B cell (primary cell): ENCODE data around the gene FAM200A. TPM values are rescaled to one million over a fixed set of nuclear protein-coding genes. Genes with fewer than 3 reads are reported as not detected.

Experiments used
- ATAC-seq: fragments of 200-7000 bp; cut with Tn5 transposase; one replicate; pipeline ENCODE4 v1.10.0; 2021; ENCODE audit warnings: low read depth, mild to moderate bottlenecking, moderate number of reproducible peaks, moderate library complexity
- CTCF ChIA-PET: fragments of 350-600 bp; sonication (Branson Sonifier 250); formaldehyde crosslinking; loops from one replicate; lab custom pipeline; 2021; ENCODE audit warnings: antibody characterized with exemption, inconsistent platforms; lab: Charles Lee
- POLR2A ChIA-PET: fragments of 350-600 bp; sonication (Branson Sonifier 250); formaldehyde crosslinking; loops from one replicate; lab custom pipeline; 2021; ENCODE audit warnings: antibody characterized with exemption; lab: Charles Lee
- DNase-seq: peaks from one replicate; pipeline ENCODE4 v3.0.0; 2013
- H2AFZ ChIP-seq: 2 replicates; pipeline ENCODE4 v1.6.1; 2012; ENCODE audit warnings: mild to moderate bottlenecking, low read depth, low read length; ENCODE audit not compliant: insufficient read depth, poor library complexity, severe bottlenecking
- H3K27ac ChIP-seq, 2 donors: 1 replicate in 1 of 2; 2 replicates in 1 of 2; pipeline ENCODE4 v1.5.1; 2012 to 2013; ENCODE audit warnings: low read length in 2 of 2, mild to moderate bottlenecking in 2 of 2, moderate library complexity in 1 of 2
- H3K27me3 ChIP-seq, 4 experiments: fragments of 200-600 bp in 1 of 4; sonication (generic) in 1 of 4; replicated peaks in 1 of 4; 1 replicate in 2 of 4; 2 replicates in 2 of 4; pipeline versions ENCODE4 v1.6.1 to v1.7.0; 2013 to 2016; ENCODE audit warnings: low read length in 3 of 4, mild to moderate bottlenecking in 2 of 4, mixed read lengths in 1 of 4, moderate library complexity in 1 of 4; ENCODE audit not compliant: insufficient read depth in 4 of 4, control insufficient read depth in 3 of 4; ENCODE audit errors: control extremely low read depth in 1 of 4
- H3K36me3 ChIP-seq, 2 experiments: replicated peaks in 1 of 2; 1 replicate in 1 of 2; 2 replicates in 1 of 2; pipeline versions ENCODE4 v1.6.1 to v1.7.1; 2013; ENCODE audit warnings: low read length in 1 of 2; ENCODE audit not compliant: insufficient read depth in 2 of 2, control insufficient read depth in 1 of 2; ENCODE audit errors: control extremely low read depth in 1 of 2, extremely low read depth in 1 of 2
- H3K4me1 ChIP-seq, 2 donors: fragments of 200-600 bp in 1 of 2; sonication (generic) in 1 of 2; 1 replicate in 1 of 2; 2 replicates in 1 of 2; pipeline versions ENCODE4 v1.5.1 to v1.6.1; 2013 to 2017; ENCODE audit warnings: low read length in 2 of 2; ENCODE audit not compliant: control insufficient read depth in 2 of 2, insufficient read depth in 2 of 2
- H3K4me2 ChIP-seq: replicated peaks from 2 replicates; pipeline ENCODE3; 2012; ENCODE audit warnings: mild to moderate bottlenecking, low read depth, low read length; ENCODE audit not compliant: poor library complexity, severe bottlenecking
- H3K4me3 ChIP-seq, 5 experiments: fragments of 200-600 bp in 1 of 5; sonication (generic) in 1 of 5; 1 replicate in 3 of 5; 2 replicates in 2 of 5; pipeline versions ENCODE4 v1.5.1 to v1.7.0; 2011 to 2016; ENCODE audit warnings: low read length in 4 of 5, mild to moderate bottlenecking in 4 of 5, low read depth in 2 of 5, control low read depth in 1 of 5, moderate library complexity in 1 of 5; ENCODE audit not compliant: insufficient read depth in 1 of 5; ENCODE audit errors: control extremely low read depth in 1 of 5, extremely low read depth in 1 of 5
- H3K79me2 ChIP-seq: fragments of 200-600 bp; sonication (generic); one replicate; pipeline ENCODE4 v1.6.0; 2016; ENCODE audit warnings: low read length; ENCODE audit not compliant: control insufficient read depth, insufficient read depth
- H3K9ac ChIP-seq: fragments of 200-600 bp; sonication (generic); 2 replicates; pipeline ENCODE4 v1.6.1; 2017; ENCODE audit warnings: mild to moderate bottlenecking, low read length, moderate library complexity
- H3K9me3 ChIP-seq, 3 donors: one replicate each; pipeline versions ENCODE4 v1.6.1 to v1.7.1; 2013; ENCODE audit warnings: low read length in 2 of 3; ENCODE audit not compliant: control insufficient read depth in 2 of 3, insufficient read depth in 1 of 3; ENCODE audit errors: control extremely low read depth in 1 of 3
- H4K20me1 ChIP-seq: 2 replicates; pipeline ENCODE4 v1.6.0; 2012; ENCODE audit warnings: mild to moderate bottlenecking, low read length; ENCODE audit not compliant: insufficient read depth, control insufficient read depth, poor library complexity, severe bottlenecking
- H3K27ac Mint-ChIP-seq: one replicate; pipeline ENCODE4 v1.8.0; 2021; ENCODE audit warnings: mixed read lengths
- H3K27me3 Mint-ChIP-seq: one replicate; pipeline ENCODE4 v1.8.0; 2021; ENCODE audit warnings: mixed read lengths
- H3K4me1 Mint-ChIP-seq: one replicate; pipeline ENCODE4 v1.8.0; 2021; ENCODE audit warnings: mixed read lengths
- H3K4me3 Mint-ChIP-seq: one replicate; pipeline ENCODE4 v1.8.0; 2021; ENCODE audit warnings: mixed read lengths
- H3K9me3 Mint-ChIP-seq: one replicate; pipeline ENCODE4 v1.8.0; 2022; ENCODE audit warnings: mixed read lengths; ENCODE audit not compliant: insufficient read depth
- CTCF ChIP-seq: fragments of 200-600 bp; IDR thresholded peaks from one replicate; pipeline ENCODE4 v1.8.0; 2022; ENCODE audit warnings: antibody characterized with exemption, mild to moderate bottlenecking
- EZH2 ChIP-seq: IDR thresholded peaks from 2 replicates; pipeline ENCODE4 v1.6.1; 2012; ENCODE audit warnings: borderline replicate concordance, low read depth, mild to moderate bottlenecking, moderate library complexity, low read length; ENCODE audit not compliant: insufficient read depth, poor library complexity, severe bottlenecking
- WGBS: methylation state at CpG from one replicate; pipeline ENCODE4 v1.1.5; 2013; ENCODE audit warnings: missing lambda C conversion rate; ENCODE audit not compliant: insufficient coverage; 5-methylcytosine and 5-hydroxymethylcytosine counted together
- intact Hi-C: fragments of 100-400 bp; cut with micrococcal nuclease; formaldehyde crosslinking; loops from one replicate; pipeline ENCODE4 v1.10.0; 2022
- polyA plus RNA-seq: library from polyadenylated mRNA; depleted of rRNA; stranded (reverse); fragments of >200 nt; gene quantifications from 2 replicates; pipeline ENCODE4 v1.2.3, GENCODE V29; 2012
- total RNA-seq, 2 donors: library from RNA; stranded (reverse); fragments of 120-200 nt in 1 of 2; gene quantifications; 1 replicate in 1 of 2; 2 replicates in 1 of 2; pipeline versions ENCODE4 v1.2.3 to v1.2.4, GENCODE V29; 2013 to 2022

The FAM200A gene
- total and polyA plus RNA-seq, 2 donors (not counting 1 experiment from before 2014, with no cell fraction given), result 2.1 to 11.9 TPM

GRCh38 chr7:99497766-99498545 is 54.0 kb downstream of the FAM200A start:
- Mint-ChIP-seq H3K27ac (peak overlapping the region; percentile 72), H3K4me1 (peaks cover 33% of the 10 kb centered on the region), H3K9me3 (peaks cover 6% of the 10 kb centered on the region), H3K27me3 (no peaks in the 10 kb centered on the region), H3K4me3 (peak overlapping the region; percentile 92)
- peaks cover 3 to 41% of the 10 kb centered on the region in 2 experiments for H3K36me3 ChIP-seq
- H3K4me1 ChIP-seq, result peaks cover 22 to 25% of the 10 kb centered on the region in 2 donors
- peaks cover 72% of the 10 kb centered on the region for H3K79me2 ChIP-seq
- TF ChIP-seq EZH2 (no peak), CTCF (no peak)
- peak overlapping the region in 1 of 2 donors; percentile 46 for H3K27ac ChIP-seq
- no peaks in the 10 kb centered on the region for H3K27me3 ChIP-seq
- ChIA-PET CTCF (interaction anchor here (0.8 kb wide), 1 partner anchor 54 kb away, joined by 3 read pairs; the partner anchor contains the start of gene FAM200A), POLR2A (interaction anchor here (0.9 kb wide), 1 partner anchor 62 kb away, joined by 4 read pairs; no protein-coding TSS in a partner anchor)
- intact Hi-C loops, result no loop called here
- peaks cover 48% of the 10 kb centered on the region for H4K20me1 ChIP-seq
- DNase-seq (no peak), ATAC-seq (no peak)
- H2AFZ ChIP-seq, result no peak overlapping the region
- H3K9ac ChIP-seq, result peak overlapping the region; percentile 96
- no CpG with 5 or more reads among the region's 6 CpGs for WGBS
- peak overlapping the region; percentile 86 for H3K4me2 ChIP-seq
- H3K4me3 ChIP-seq, result peak overlapping the region in 4 of 5 experiments; percentile 22 to 100 (median 92)
- H3K9me3 ChIP-seq, result peaks cover 0 to 27% (median 12%) of the 10 kb centered on the region in 3 donors

Other genes with a start within 250 kb of the FAM200A start
- 41.7 and 47.8 TPM in 2 replicates for gene ARPC1A, start 226.2 kb downstream of the FAM200A start, total RNA-seq
- gene ARPC1A, start 226.2 kb downstream of the FAM200A start, polyA plus RNA-seq, result 35.0 and 45.5 TPM in 2 replicates
- 142 and 164 TPM in 2 replicates for gene ARPC1B, start 177.4 kb downstream of the FAM200A start, total RNA-seq
- 520 and 563 TPM in 2 replicates for gene ARPC1B, start 177.4 kb downstream of the FAM200A start, polyA plus RNA-seq
- gene PDAP1, start 143.5 kb downstream of the FAM200A start, total RNA-seq, result 60.4 and 61.7 TPM in 2 replicates
- gene PDAP1, start 143.5 kb downstream of the FAM200A start, polyA plus RNA-seq, result 19.2 and 51.5 TPM in 2 replicates
- 53.9 and 57.8 TPM in 2 replicates for gene BUD31, start 143.1 kb downstream of the FAM200A start, total RNA-seq
- 69.4 and 118 TPM in 2 replicates for gene BUD31, start 143.1 kb downstream of the FAM200A start, polyA plus RNA-seq
- 10.2 and 14.8 TPM in 2 replicates for gene PTCD1, start 113.3 kb downstream of the FAM200A start, total RNA-seq
- 8.5 and 9.7 TPM in 2 replicates for gene PTCD1, start 113.3 kb downstream of the FAM200A start, polyA plus RNA-seq
- 60.0 and 63.2 TPM in 2 replicates for gene CPSF4, start 113.2 kb downstream of the FAM200A start, total RNA-seq
- gene CPSF4, start 113.2 kb downstream of the FAM200A start, polyA plus RNA-seq, result 52.9 and 68.9 TPM in 2 replicates
- gene ATP5MF, start 85.9 kb downstream of the FAM200A start, total RNA-seq, result 108 and 135 TPM in 2 replicates
- gene ATP5MF, start 85.9 kb downstream of the FAM200A start, polyA plus RNA-seq, result 835 and 963 TPM in 2 replicates
- gene ZNF789, start 79.2 kb downstream of the FAM200A start, total RNA-seq, result 36.7 and 37.3 TPM in 2 replicates
- 16.4 and 19.8 TPM in 2 replicates for gene ZNF789, start 79.2 kb downstream of the FAM200A start, polyA plus RNA-seq
- gene ZNF394, start 51.8 kb downstream of the FAM200A start, total RNA-seq, result 80.7 and 86.2 TPM in 2 replicates
- 50.5 and 96.5 TPM in 2 replicates for gene ZNF394, start 51.8 kb downstream of the FAM200A start, polyA plus RNA-seq
- 10.9 and 11.7 TPM in 2 replicates for gene ZKSCAN5, start 47.5 kb downstream of the FAM200A start, total RNA-seq
- gene ZKSCAN5, start 47.5 kb downstream of the FAM200A start, polyA plus RNA-seq, result 3.1 and 3.3 TPM in 2 replicates
- gene ZNF655, start 6.5 kb upstream of the FAM200A start, total RNA-seq, result 150 and 154 TPM in 2 replicates
- gene ZNF655, start 6.5 kb upstream of the FAM200A start, polyA plus RNA-seq, result 125 and 178 TPM in 2 replicates
- gene TMEM225B, start 46.2 kb upstream of the FAM200A start, total RNA-seq, result 0.86 and 1.6 TPM in 2 replicates
- gene TMEM225B, start 46.2 kb upstream of the FAM200A start, polyA plus RNA-seq, result 0.61 and 0.95 TPM in 2 replicates
- gene ZSCAN25, start 64.8 kb upstream of the FAM200A start, total RNA-seq, result 37.1 and 39.5 TPM in 2 replicates
- gene ZSCAN25, start 64.8 kb upstream of the FAM200A start, polyA plus RNA-seq, result 11.8 and 14.7 TPM in 2 replicates
- gene CYP3A5, start 127.9 kb upstream of the FAM200A start, total RNA-seq, result not detected in 2 replicates
- not detected in 2 replicates for gene CYP3A5, start 127.9 kb upstream of the FAM200A start, polyA plus RNA-seq
- not detected in 2 replicates for gene CYP3A7, start 183.1 kb upstream of the FAM200A start, total RNA-seq
- not detected in 2 replicates for gene CYP3A7, start 183.1 kb upstream of the FAM200A start, polyA plus RNA-seq
- not detected in 2 replicates for gene CYP3A4, start 232.1 kb upstream of the FAM200A start, total RNA-seq
- not detected in 2 replicates for gene CYP3A4, start 232.1 kb upstream of the FAM200A start, polyA plus RNA-seq